Measurements from ENCODE around the gene PCSK4. TPM values are rescaled to one million over a fixed set of nuclear protein-coding genes. Genes with fewer than 3 reads are reported as not detected.

PCSK4 gene
- total and polyA plus RNA-seq, 2 of the 13 experiments (the other 11 are each of a cell fraction or from before 2014, with no cell fraction given) = 2.0 to 2.7 TPM

GRCh38 chr19:1445185-1445931, 44.8 kb downstream of the PCSK4 start (continued):
- no peak for TF ChIP-seq RELA (CRISPR knock-in tag; IDR thresholded peaks at IDR 0.05)
- TF ChIP-seq ELF4 (CRISPR knock-in tag; IDR thresholded peaks at IDR 0.05; ENCODE audit: borderline replicate concordance) = no peak
- TF ChIP-seq ZNF766 (CRISPR knock-in tag; IDR thresholded peaks at IDR 0.05; ENCODE audit: borderline replicate concordance) = 0 out of 2 replicates have a peak, but pooled peaks have one; percentile 54
- TF ChIP-seq ZFP36L1 (CRISPR knock-in tag; IDR thresholded peaks at IDR 0.05) = no peak
- TF ChIP-seq TBL1XR1 (IDR thresholded peaks at IDR 0.05; ENCODE audit: borderline replicate concordance, low read length, partially characterized antibody) = no peak
- no peak for TF ChIP-seq ZFAT (CRISPR knock-in tag; conservative IDR thresholded peaks at IDR 0.05)
- no peak for TF ChIP-seq MBNL3 (CRISPR knock-in tag; conservative IDR thresholded peaks at IDR 0.05)
- no peak for TF ChIP-seq SP1 (IDR thresholded peaks at IDR 0.05)
- TF ChIP-seq SP1 (CRISPR knock-in tag; IDR thresholded peaks at IDR 0.05) = peak; percentile 47
- TF ChIP-seq RARG (CRISPR knock-in tag; IDR thresholded peaks at IDR 0.05; ENCODE audit: low read depth) = no peak
- no peak for TF ChIP-seq CCAR2 (optimal IDR thresholded peaks at IDR 0.05; ENCODE audit: low read depth, low read length)
- TF ChIP-seq NONO (IDR thresholded peaks at IDR 0.05) = no peak
- TF ChIP-seq NONO (CRISPR knock-in tag; conservative IDR thresholded peaks at IDR 0.05) = peak; percentile 75
- TF ChIP-seq CENPT (CRISPR knock-in tag; IDR thresholded peaks at IDR 0.05; ENCODE audit: low read depth) = no peak
- TF ChIP-seq TARDBP (CRISPR knock-in tag; IDR thresholded peaks at IDR 0.05) = no peak
- no peak; the same call in 1 of the 2 replicates for TF ChIP-seq MEIS1 (CRISPR knock-in tag; IDR thresholded peaks at IDR 0.05; ENCODE audit: borderline replicate concordance)
- TF ChIP-seq ZNF484 (CRISPR knock-in tag; IDR thresholded peaks at IDR 0.05; ENCODE audit: borderline replicate concordance, low read depth) = no peak
- TF ChIP-seq NRL (CRISPR knock-in tag; IDR thresholded peaks at IDR 0.05; ENCODE audit: borderline replicate concordance) = no peak; the same call in 1 of the 2 replicates
- TF ChIP-seq KDM1A (CRISPR knock-in tag; IDR thresholded peaks at IDR 0.05) = peak; percentile 71
- TF ChIP-seq ZNF350 (CRISPR knock-in tag; IDR thresholded peaks at IDR 0.05; ENCODE audit: borderline replicate concordance, low read depth) = 0 out of 2 replicates have a peak, but pooled peaks have one; percentile 23
- no peak for TF ChIP-seq ZNF333 (CRISPR knock-in tag; IDR thresholded peaks at IDR 0.05; ENCODE audit: borderline replicate concordance)
- no peak for TF ChIP-seq HMGA1 (CRISPR knock-in tag; conservative IDR thresholded peaks at IDR 0.05)
- TF ChIP-seq CCDC6 (CRISPR knock-in tag; IDR thresholded peaks at IDR 0.05) = peak; percentile 80; the same call in 1 of the 2 replicates
- no peak for TF ChIP-seq RBM22 (optimal IDR thresholded peaks at IDR 0.05; ENCODE audit: low read length)
- peak; percentile 78; the same call in 1 of the 2 replicates for TF ChIP-seq FOSL1 (CRISPR knock-in tag; IDR thresholded peaks at IDR 0.05; ENCODE audit: borderline replicate concordance)
- no peak for TF ChIP-seq ZHX2 (IDR thresholded peaks at IDR 0.05; ENCODE audit: low read depth)
- no peak for TF ChIP-seq ZHX2 (CRISPR knock-in tag; IDR thresholded peaks at IDR 0.05; ENCODE audit: borderline replicate concordance)

Measured in HepG2 (cell line).